ENCODE measurements around the gene NTSR1. TPM values are rescaled to one million over a fixed set of nuclear protein-coding genes. Genes with fewer than 3 reads are reported as not detected.

The NTSR1 gene
- total RNA-seq, 1 donor from 2014 or later = not detected

- ChIA-PET CTCF (interaction anchor here (0.9 kb wide), 1 partner anchor 16 kb away, joined by 3 read pairs; no protein-coding TSS in a partner anchor), POLR2A (no interaction called here)
- Mint-ChIP-seq H3K36me3 (ENCODE audit: low read depth) (no peaks in the 10 kb centered on the region), H3K4me1 (peaks cover 14% of the 10 kb centered on the region), H3K9me3 (no peaks in the 10 kb centered on the region), H3K4me3 (no peak overlapping the region), H3K27me3 (peaks cover 1% of the 10 kb centered on the region), H3K27ac (no peak overlapping the region)
- intact Hi-C loops (cut with micrococcal nuclease) = no loop called here
- ATAC-seq (ENCODE audit: low read depth) = no peak
- no peak for TF ChIP-seq CTCF (IDR thresholded peaks at IDR 0.05)
- DNase-seq = no peak
These were observed 62.9 kb downstream of the NTSR1 start for GRCh38 chr20:62771396-62772102.

GRCh38 chr20:62772103-62772611, 63.5 kb downstream of the NTSR1 start:
- CTCF ChIA-PET = no interaction called here
- no peak for ATAC-seq (ENCODE audit: low read depth)
- H3K27ac Mint-ChIP-seq = no peak overlapping the region
- H3K4me3 Mint-ChIP-seq = no peak overlapping the region
- no peaks in the 10 kb centered on the region for H3K36me3 Mint-ChIP-seq (ENCODE audit: low read depth)
- intact Hi-C loops (cut with micrococcal nuclease) = no loop called here
- no peak for TF ChIP-seq CTCF (IDR thresholded peaks at IDR 0.05)
- H3K4me1 Mint-ChIP-seq = peaks cover 21% of the 10 kb centered on the region
- H3K9me3 Mint-ChIP-seq = no peaks in the 10 kb centered on the region
- no peak for DNase-seq
- peaks cover under 1% of the 10 kb centered on the region for H3K27me3 Mint-ChIP-seq
- POLR2A ChIA-PET = no interaction called here

GRCh38 chr20:62772619-62772989, 64.0 kb downstream of the NTSR1 start:
- intact Hi-C loops (cut with micrococcal nuclease) = no loop called here
- Mint-ChIP-seq H3K27me3 (no peaks in the 10 kb centered on the region), H3K4me1 (peaks cover 22% of the 10 kb centered on the region), H3K27ac (no peak overlapping the region), H3K9me3 (no peaks in the 10 kb centered on the region), H3K36me3 (ENCODE audit: low read depth) (no peaks in the 10 kb centered on the region), H3K4me3 (no peak overlapping the region)
- no peak for TF ChIP-seq CTCF (IDR thresholded peaks at IDR 0.05)
- ChIA-PET CTCF (no interaction called here), POLR2A (no interaction called here)
- DNase-seq = no peak
- ATAC-seq (ENCODE audit: low read depth) = no peak

GRCh38 chr20:62772990-62773844, 64.6 kb downstream of the NTSR1 start:
- POLR2A ChIA-PET = no interaction called here
- no peak for DNase-seq
- no peaks in the 10 kb centered on the region for H3K36me3 Mint-ChIP-seq (ENCODE audit: low read depth)
- H3K4me3 Mint-ChIP-seq = no peak overlapping the region
- H3K9me3 Mint-ChIP-seq = no peaks in the 10 kb centered on the region
- peaks cover 22% of the 10 kb centered on the region for H3K4me1 Mint-ChIP-seq
- CTCF ChIA-PET = no interaction called here
- H3K27me3 Mint-ChIP-seq = no peaks in the 10 kb centered on the region
- intact Hi-C loops (cut with micrococcal nuclease) = no loop called here
- no peak for ATAC-seq (ENCODE audit: low read depth)
- no peak overlapping the region for H3K27ac Mint-ChIP-seq
- no peak for TF ChIP-seq CTCF (IDR thresholded peaks at IDR 0.05)
